Keratinocyte (primary cell): ENCODE results near the gene MRPS27. TPM values are rescaled to one million over a fixed set of nuclear protein-coding genes. Genes with fewer than 3 reads are reported as not detected.

Experiments
- DNase-seq: peaks from one replicate; pipeline ENCODE4 v3.0.0-alpha.2; 2011; ENCODE audit warnings: low read depth, missing footprints, low spot score
- FAIRE-seq: peaks from 2 replicates; lab custom pipeline; 2011; peaks lifted over from hg19 to GRCh38; lab: Jason Lieb, UNC
- H2AFZ ChIP-seq: 2 replicates; pipeline ENCODE4 v1.6.0; 2012; ENCODE audit warnings: low read length, control low read depth, inconsistent platforms; ENCODE audit not compliant: control insufficient read depth
- H3K27ac ChIP-seq: 2 replicates; pipeline ENCODE4 v1.5.1; 2011; ENCODE audit warnings: low read length; ENCODE audit not compliant: control insufficient read depth, insufficient read depth
- H3K27me3 ChIP-seq: 3 replicates; pipeline ENCODE4 v1.6.0; 2011; ENCODE audit warnings: low read length; ENCODE audit not compliant: control insufficient read depth, insufficient read depth; ENCODE audit errors: extremely low read depth
- H3K36me3 ChIP-seq, 2 experiments: 2 replicates in 1 of 2; 3 replicates in 1 of 2; pipeline ENCODE4 v1.5.1; 2011; ENCODE audit warnings: low read length in 2 of 2, mild to moderate bottlenecking in 1 of 2; ENCODE audit not compliant: control insufficient read depth in 2 of 2, insufficient read depth in 2 of 2; ENCODE audit errors: extremely low read depth in 1 of 2
- H3K4me1 ChIP-seq: 3 replicates; pipeline ENCODE4 v1.5.1; 2011; ENCODE audit warnings: low read length; ENCODE audit not compliant: control insufficient read depth, insufficient read depth; ENCODE audit errors: extremely low read depth
- H3K4me2 ChIP-seq: 3 replicates; pipeline ENCODE4 v1.6.0; 2011; ENCODE audit warnings: low read depth, low read length; ENCODE audit not compliant: control insufficient read depth, insufficient read depth; ENCODE audit errors: extremely low read depth
- H3K4me3 ChIP-seq, 3 experiments: fragments of 200-600 bp in 1 of 3; sonication (generic) in 1 of 3; 2 replicates in 2 of 3; 3 replicates in 1 of 3; pipeline ENCODE4 v1.5.1; 2011 to 2016; ENCODE audit warnings: low read length in 3 of 3, mild to moderate bottlenecking in 3 of 3, control low read depth in 2 of 3, inconsistent platforms in 1 of 3, low read depth in 1 of 3, mixed read lengths in 1 of 3, mixed run types in 1 of 3, moderate library complexity in 1 of 3; ENCODE audit not compliant: control insufficient read depth in 2 of 3, insufficient read depth in 2 of 3; ENCODE audit errors: extremely low read depth in 1 of 3
- H3K79me2 ChIP-seq: 2 replicates; pipeline ENCODE4 v1.6.0; 2012; ENCODE audit warnings: low read length; ENCODE audit not compliant: control insufficient read depth, insufficient read depth
- H3K9ac ChIP-seq: 3 replicates; pipeline ENCODE4 v1.6.0; 2011; ENCODE audit warnings: low read length; ENCODE audit not compliant: control insufficient read depth, insufficient read depth; ENCODE audit errors: extremely low read depth
- H3K9me1 ChIP-seq: 3 replicates; pipeline ENCODE4 v1.6.0; 2011; ENCODE audit warnings: low read length; ENCODE audit not compliant: control insufficient read depth, insufficient read depth; ENCODE audit errors: extremely low read depth
- H3K9me3 ChIP-seq: 2 replicates; pipeline ENCODE4 v1.5.1; 2012; ENCODE audit warnings: low read depth, low read length; ENCODE audit not compliant: control insufficient read depth
- H4K20me1 ChIP-seq: 3 replicates; pipeline ENCODE4 v1.6.0; 2011; ENCODE audit warnings: low read length; ENCODE audit not compliant: control insufficient read depth, insufficient read depth; ENCODE audit errors: extremely low read depth
- CTCF ChIP-seq, 3 experiments: IDR thresholded peaks in 1 of 3; conservative IDR thresholded peaks in 1 of 3; optimal IDR thresholded peaks in 1 of 3; 2 replicates in 2 of 3; 3 replicates in 1 of 3; pipeline versions ENCODE3 to v1.5.1; 2011; ENCODE audit warnings: low read length in 3 of 3, mild to moderate bottlenecking in 3 of 3, moderate library complexity in 2 of 3, control low read depth in 1 of 3, inconsistent platforms in 1 of 3; ENCODE audit not compliant: insufficient read depth in 2 of 3; ENCODE audit errors: extremely low read depth in 1 of 3
- EZH2 ChIP-seq: IDR thresholded peaks from one replicate; pipeline ENCODE4 v1.6.1; 2012; ENCODE audit warnings: inconsistent platforms, mild to moderate bottlenecking, low read length, moderate library complexity
- dilution Hi-C: fragments of 300-500 bp; cut with MboI; formaldehyde crosslinking; loops from one replicate; pipeline ENCODE4 v1.7.0; 2020; ENCODE audit warnings: low sequenced_read_pairs; ENCODE audit not compliant: extremely low pct_ligation_motif_present
- polyA plus RNA-seq, 5 experiments: library from polyadenylated mRNA; depleted of rRNA in 3 of 5; stranded (reverse) in 3 of 5; stranded (forward) in 1 of 5; unstranded in 1 of 5; fragments of >200 nt; gene quantifications; 1 replicate in 1 of 5; 2 replicates in 3 of 5; 3 replicates in 1 of 5; pipeline versions ENCODE4 v1.2.1 to v1.2.3, GENCODE V29; 2011 to 2012; ENCODE audit warnings: missing spikeins in 2 of 5, low read depth in 1 of 5, low replicate concordance in 1 of 5

The MRPS27 gene
- polyA plus RNA-seq, 1 donor (not counting 4 experiments of a cell fraction or from before 2014, with no cell fraction given): 98.7 TPM

- Histone ChIP-seq H3K79me2 (no peaks in the 10 kb centered on the region), H3K27me3 (no peaks in the 10 kb centered on the region), H3K9ac (no peak overlapping the region), H2AFZ (no peak overlapping the region), H4K20me1 (no peaks in the 10 kb centered on the region), H3K4me1 (peaks cover 7% of the 10 kb centered on the region), H3K9me1 (no peaks in the 10 kb centered on the region), H3K9me3 (no peaks in the 10 kb centered on the region), H3K4me3 (no peak overlapping the region), H3K36me3 (peaks cover 4 to 9% of the 10 kb centered on the region in 2 experiments), H3K4me2 (no peak overlapping the region), H3K27ac (no peak overlapping the region)
- TF ChIP-seq EZH2: no peak
- TF ChIP-seq CTCF (optimal IDR thresholded peaks at IDR 0.05 in 1 of 3, IDR thresholded peaks at IDR 0.05 in 1 of 3, conservative IDR thresholded peaks at IDR 0.05 in 1 of 3; ENCODE audit: extremely low read depth in 1 of 3, insufficient read depth in 2 of 3, low read length in 3 of 3): no peak
- FAIRE-seq: no peak
- DNase-seq: no peak
- dilution Hi-C loops: no loop called here
Measured at GRCh38 chr5:72285424-72285821, 34.6 kb downstream of the MRPS27 start.

- Histone ChIP-seq H3K79me2 (no peaks in the 10 kb centered on the region), H3K27me3 (no peaks in the 10 kb centered on the region), H3K4me3 (no peak overlapping the region), H3K9ac (no peak overlapping the region), H3K4me2 (no peak overlapping the region), H3K27ac (no peak overlapping the region), H4K20me1 (no peaks in the 10 kb centered on the region), H3K36me3 (peaks cover 4 to 9% of the 10 kb centered on the region in 2 experiments), H3K4me1 (peaks cover 7% of the 10 kb centered on the region), H3K9me3 (no peaks in the 10 kb centered on the region), H3K9me1 (no peaks in the 10 kb centered on the region), H2AFZ (no peak overlapping the region)
- DNase-seq (no peak), FAIRE-seq (no peak)
- TF ChIP-seq EZH2 (no peak), CTCF (optimal IDR thresholded peaks at IDR 0.05 in 1 of 3, IDR thresholded peaks at IDR 0.05 in 1 of 3, conservative IDR thresholded peaks at IDR 0.05 in 1 of 3; ENCODE audit: extremely low read depth in 1 of 3, insufficient read depth in 2 of 3, low read length in 3 of 3) (no peak)
- dilution Hi-C loops: no loop called here
Measured at GRCh38 chr5:72284559-72285423, 35.2 kb downstream of the MRPS27 start.
